ENCODE data around the gene CAMTA1.

DNA sequence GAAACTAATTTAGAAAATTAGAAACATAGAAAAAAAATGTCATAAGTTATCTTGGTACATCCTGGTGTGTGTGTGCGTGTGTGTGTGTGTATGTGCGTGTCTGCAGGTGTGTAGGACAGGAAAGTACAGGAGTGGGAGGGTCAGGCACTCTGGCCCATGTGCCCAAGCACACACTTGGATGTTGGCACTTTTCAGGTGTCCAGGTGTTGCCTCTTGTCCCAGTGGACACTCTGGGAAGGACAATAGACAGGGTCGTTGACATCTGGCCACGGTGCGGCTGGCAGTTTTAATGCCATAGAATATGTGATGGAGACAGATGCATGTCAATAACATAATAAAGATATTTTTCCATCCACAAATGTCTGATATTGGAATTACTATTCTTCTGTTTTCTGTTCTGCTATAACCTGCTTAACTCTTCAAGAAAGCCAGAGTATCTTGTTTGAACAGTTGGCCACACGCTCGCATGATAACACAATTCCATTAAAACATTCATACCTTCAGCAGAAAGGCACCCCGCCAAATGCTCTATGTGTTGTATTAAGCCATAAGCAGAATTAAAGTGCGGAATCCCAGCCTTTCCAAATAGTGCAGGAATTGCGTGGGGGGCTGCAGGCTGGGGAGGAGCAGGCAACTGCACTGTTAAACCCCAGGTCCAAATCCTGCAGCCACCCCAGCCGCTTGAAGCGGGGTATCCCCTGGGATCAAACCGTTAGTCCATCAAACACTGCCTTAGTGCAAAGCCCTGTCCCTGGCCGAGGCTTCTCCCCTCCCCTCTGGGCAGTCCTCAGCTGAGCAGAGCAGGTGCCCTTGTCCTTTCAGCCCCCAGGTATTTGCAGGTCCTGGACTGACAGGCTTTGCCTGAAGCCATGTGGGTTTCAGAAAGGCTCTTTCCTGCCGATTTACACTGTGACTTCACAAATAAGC lies 390.0 kb downstream of the CAMTA1 start:
- TF ChIP-seq, protein P1, sequence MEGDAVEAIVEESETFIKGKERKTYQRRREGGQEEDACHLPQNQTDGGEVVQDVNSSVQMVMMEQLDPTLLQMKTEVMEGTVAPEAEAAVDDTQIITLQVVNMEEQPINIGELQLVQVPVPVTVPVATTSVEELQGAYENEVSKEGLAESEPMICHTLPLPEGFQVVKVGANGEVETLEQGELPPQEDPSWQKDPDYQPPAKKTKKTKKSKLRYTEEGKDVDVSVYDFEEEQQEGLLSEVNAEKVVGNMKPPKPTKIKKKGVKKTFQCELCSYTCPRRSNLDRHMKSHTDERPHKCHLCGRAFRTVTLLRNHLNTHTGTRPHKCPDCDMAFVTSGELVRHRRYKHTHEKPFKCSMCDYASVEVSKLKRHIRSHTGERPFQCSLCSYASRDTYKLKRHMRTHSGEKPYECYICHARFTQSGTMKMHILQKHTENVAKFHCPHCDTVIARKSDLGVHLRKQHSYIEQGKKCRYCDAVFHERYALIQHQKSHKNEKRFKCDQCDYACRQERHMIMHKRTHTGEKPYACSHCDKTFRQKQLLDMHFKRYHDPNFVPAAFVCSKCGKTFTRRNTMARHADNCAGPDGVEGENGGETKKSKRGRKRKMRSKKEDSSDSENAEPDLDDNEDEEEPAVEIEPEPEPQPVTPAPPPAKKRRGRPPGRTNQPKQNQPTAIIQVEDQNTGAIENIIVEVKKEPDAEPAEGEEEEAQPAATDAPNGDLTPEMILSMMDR (IDR thresholded peaks at IDR 0.05; ENCODE audit: insufficient read depth, low read depth, low read length), result no peak
- no peak for TF ChIP-seq EZH2 (IDR thresholded peaks at IDR 0.05; ENCODE audit: insufficient read depth, low read length)

Data from astrocyte (in vitro differentiated cells and primary cell).